Stimulated activated CD8-positive, alpha-beta memory T cell treated with anti-CD3 and anti-CD28 coated beads, Interleukin-15, amount 100 ng/mL, for 24 hours (primary cell): ENCODE measurements around the gene SMARCAL1.
"Not testable (repeated sequence)": the region's sequence is repeated elsewhere in the genome, so short reads cannot be mapped to it uniquely, and the experiment has no call there.

Source experiments
- DNase-seq: peaks from one replicate; pipeline ENCODE4 v3.0.0-alpha.2; 2020; ENCODE audit warnings: low read depth

Gene SMARCAL1

GRCh38 chr2:216412022-216412999 lies at the start of gene SMARCAL1:
SMARCAL1 (plus strand) TSS chr2:216412484; CDS start chr2:216414705, 2,221 bp downstream.
- peak; percentile 91 for DNase-seq

GRCh38 chr2:216362730-216363129 lies 49.6 kb upstream of the SMARCAL1 start:
- no peak for DNase-seq

GRCh38 chr2:216363221-216363620 lies 49.1 kb upstream of the SMARCAL1 start:
- no peak for DNase-seq

GRCh38 chr2:216365518-216365917 lies 46.8 kb upstream of the SMARCAL1 start:
- DNase-seq = no peak

DNA sequence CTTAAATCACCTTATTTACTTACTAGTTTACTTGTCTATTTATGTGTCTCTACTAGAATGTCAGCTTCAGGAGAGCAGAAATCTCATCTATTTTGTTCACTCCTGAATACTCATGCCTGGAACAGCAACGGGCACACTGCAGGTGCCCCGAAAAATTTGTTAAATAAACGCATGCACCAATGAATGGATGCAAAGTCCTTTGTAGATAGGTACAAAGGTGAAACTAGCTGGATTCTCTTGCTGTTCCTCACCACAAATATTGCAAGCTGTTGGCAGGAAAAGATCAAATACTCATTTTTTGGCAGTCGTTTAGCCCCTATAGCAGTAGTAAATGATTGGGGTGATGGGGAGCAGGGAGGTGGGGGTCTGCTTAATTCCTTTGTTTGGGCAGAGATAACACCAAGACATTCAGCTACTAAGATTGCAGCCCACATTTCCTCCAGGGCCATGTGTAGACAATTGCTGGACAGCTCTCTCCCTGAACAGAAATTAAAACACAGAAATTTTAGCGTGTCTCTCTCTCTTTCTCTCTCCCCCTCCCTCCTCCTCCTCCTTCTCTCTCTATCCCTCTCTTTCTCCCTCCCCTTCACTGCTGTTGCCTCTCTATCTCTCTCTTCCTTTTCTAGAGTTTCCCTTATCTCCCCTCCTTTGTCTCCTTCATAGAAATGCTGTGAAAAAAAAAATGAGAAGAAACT lies 45.4 kb upstream of the SMARCAL1 start:
- no peak for DNase-seq

GRCh38 chr2:216369821-216370220 lies 42.5 kb upstream of the SMARCAL1 start:
- no peak for DNase-seq

DNA sequence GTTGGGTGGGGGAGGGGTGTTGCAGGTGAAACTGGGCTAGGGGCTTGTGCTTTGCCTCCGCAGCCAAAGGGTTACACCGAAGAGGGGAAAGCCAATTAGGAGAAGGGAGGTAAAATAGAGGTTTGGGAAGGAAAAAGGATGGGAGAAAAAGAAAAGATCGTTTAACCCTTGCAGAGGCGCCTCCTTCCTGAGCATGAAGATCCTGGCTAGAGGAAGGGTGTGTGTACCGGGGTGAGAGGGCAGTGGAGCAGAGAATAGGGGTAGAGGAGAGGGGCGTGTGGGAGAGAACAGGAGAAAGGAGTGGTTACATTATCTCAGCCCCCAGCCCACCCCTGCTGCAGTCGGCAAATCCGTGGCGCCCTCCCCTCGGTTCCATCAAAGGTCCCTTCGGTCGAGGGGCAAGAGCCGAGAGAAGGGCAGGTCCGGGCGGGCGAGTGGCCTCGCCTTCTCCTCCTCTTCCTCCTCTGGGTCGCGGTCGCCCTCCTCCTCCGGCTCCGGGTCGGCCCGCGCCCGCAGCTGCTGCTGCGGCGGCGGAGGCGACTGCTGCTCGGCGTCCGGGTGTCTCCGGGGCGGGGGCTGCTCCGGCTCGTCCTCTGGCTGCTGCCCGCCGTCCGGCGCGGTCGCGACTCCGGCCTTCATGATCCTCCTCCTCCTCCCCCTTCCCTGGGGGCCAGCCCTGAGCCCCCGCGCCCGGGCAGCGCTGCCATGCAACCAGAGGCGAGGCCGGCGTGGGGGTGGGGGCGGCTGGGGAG lies 41.1 kb upstream of the SMARCAL1 start:
- DNase-seq = no peak

DNA sequence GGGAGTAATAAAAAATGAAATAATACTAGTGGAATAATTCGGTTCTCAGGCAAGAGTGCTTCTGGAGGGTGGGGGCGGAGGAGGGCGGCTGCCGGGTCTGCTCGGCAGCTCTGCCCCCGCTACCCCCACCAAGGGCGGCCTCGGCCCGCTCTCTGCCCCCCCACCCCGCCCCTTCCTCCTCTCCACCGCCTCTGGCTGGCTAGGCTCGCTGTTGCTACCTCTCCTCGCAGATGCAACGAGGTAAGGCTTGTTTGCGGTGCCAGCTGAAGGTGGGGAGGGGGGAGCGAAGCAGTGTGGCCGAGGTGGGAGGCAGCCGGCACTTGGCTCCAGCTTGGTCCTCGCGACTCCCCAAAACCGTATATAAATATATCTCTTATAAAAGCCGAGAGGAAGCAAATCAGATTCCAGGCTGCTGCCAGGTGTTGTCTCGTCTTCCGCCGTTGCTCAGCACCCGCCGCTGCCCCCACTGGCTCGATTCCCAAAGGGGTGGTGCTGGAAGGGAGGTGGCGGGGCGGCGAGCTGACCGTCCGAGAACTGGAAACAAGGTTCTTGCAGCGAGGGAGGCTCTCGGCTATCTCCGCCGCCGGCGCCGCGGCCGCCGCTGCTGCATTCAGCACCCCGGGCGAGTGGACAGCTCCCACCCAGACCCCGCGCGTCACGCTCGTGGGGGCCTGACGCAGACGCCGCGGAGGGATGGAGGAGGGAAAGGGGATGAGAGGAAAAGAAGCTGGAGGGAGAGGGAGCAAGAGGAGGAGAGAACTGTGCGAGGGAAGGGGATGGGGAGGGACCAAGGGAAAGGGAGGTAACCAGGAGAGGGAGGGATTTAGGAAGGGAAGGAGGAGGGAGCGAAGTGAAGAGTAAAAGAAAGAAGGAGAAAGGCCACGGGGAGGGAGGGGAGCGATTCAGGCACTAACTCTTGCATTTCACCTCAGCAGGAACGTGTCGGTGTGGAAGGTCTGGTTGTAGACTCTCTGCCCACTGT lies 40.3 kb upstream of the SMARCAL1 start, which contains the start of gene MARCHF4:
Gene MARCHF4, minus strand, starts transcription at position 763 of the 982 bp plus-strand sequence. CDS start 2,223 bp downstream, outside the sequence.
- peak; percentile 64 for DNase-seq

- no peak for DNase-seq
Measured at GRCh38 chr2:216372761-216373291, 39.5 kb upstream of the SMARCAL1 start.

GRCh38 chr2:216373896-216374295 lies 38.4 kb upstream of the SMARCAL1 start:
- DNase-seq = no peak

- DNase-seq = no peak
Measured at GRCh38 chr2:216375286-216375685, 37.0 kb upstream of the SMARCAL1 start.

GRCh38 chr2:216379977-216380376 lies 32.3 kb upstream of the SMARCAL1 start:
- no peak for DNase-seq

DNA sequence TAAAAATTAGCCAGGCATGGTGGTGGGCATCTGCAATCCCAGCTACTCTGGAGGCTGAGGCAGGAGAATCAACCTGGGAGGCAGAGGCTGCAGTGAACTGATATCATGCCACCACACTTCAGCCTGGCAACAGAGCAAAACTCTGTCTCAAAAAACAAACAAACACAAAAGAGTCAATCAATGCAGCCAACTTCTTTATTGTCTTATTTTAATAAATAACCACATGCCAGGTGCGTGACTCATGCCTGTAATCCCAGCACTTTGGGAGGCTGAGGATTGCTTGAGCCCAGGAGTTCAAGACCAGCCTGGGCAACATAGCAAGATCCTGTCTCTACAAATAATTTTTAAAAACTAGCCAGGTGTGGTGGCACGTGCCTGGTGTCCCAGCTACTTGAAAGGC lies 27.9 kb upstream of the SMARCAL1 start:
- DNase-seq = not testable (repeated sequence)

DNA sequence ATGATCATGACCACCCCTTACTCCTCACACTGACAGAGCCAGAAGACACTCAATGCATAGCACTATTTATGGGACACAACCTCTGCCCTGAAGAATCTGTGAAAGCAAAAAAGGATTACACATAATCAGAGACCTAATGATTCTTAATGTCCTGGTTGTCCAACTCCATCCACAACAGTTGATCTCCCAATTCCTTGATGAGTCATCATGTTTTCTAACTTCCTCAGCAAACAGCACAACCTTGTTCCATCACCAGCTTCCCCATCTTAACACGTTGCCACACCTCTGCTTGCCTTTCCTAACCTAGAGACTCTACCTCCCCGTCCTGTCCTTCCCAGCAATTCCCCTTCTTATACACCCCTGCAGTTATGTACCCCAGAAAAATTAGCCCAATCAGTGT lies 26.8 kb upstream of the SMARCAL1 start:
- no peak for DNase-seq

DNA sequence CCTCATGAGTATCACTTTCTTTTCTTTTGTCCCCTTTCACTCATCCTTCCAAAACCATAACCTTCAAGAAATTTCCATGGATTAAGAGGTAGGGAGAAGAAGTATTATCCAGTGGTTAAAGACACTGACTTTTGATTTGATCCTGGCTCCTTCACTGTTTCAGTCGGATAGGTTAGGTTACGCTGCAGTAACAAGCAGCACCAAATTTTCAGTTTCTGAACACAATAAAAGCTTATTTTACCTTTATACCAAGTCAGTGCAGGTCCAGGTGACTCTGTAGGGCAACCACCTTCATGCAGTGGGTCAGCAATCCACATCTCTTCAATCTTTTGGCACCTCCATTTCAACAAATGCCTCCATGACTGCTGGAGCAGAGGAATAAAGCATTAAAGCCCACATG lies 25.0 kb upstream of the SMARCAL1 start:
- DNase-seq = no peak

DNA sequence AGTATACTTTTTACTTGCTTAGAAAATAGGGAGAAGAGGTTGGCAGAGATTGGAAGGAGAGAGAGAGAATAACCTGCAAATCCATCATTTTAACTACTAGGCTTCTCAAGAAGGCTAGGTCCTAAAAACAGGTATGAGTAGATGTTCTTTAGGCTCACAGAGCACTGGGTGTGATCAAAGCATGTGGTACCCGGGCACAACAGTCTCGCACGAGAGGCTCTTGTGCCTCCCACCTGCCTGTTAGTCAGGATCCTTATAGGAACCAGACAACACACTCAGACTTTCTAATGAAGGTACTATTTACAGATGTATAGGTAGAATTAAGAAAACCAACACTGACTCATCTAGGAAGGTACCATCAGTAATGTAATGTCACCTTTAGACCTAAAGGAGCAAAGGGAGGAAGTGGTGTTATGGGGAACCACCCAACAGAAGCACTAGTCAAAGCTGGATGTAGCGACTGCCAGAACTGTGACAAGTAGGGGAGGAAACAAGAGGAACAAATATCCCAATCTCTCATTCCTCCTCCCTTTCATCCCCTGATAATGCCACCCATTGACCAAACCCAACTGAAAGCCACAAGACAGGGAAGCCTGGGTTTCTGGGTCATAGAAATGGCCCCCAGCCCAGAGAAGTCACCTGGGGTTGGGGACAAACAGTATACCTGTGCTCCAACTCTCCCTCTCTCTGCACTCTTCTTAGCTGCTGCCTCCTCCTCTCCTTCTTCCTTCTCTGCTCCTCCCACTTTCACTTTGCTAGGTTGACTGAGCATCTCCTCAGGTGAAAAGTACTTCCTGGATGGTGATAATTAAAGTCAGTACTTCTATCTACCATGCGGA lies 24.0 kb upstream of the SMARCAL1 start:
- no peak for DNase-seq

- DNase-seq = no peak
Measured at GRCh38 chr2:216389570-216389969, 22.7 kb upstream of the SMARCAL1 start.

GRCh38 chr2:216391401-216391800 lies 20.9 kb upstream of the SMARCAL1 start:
- DNase-seq = no peak

DNA sequence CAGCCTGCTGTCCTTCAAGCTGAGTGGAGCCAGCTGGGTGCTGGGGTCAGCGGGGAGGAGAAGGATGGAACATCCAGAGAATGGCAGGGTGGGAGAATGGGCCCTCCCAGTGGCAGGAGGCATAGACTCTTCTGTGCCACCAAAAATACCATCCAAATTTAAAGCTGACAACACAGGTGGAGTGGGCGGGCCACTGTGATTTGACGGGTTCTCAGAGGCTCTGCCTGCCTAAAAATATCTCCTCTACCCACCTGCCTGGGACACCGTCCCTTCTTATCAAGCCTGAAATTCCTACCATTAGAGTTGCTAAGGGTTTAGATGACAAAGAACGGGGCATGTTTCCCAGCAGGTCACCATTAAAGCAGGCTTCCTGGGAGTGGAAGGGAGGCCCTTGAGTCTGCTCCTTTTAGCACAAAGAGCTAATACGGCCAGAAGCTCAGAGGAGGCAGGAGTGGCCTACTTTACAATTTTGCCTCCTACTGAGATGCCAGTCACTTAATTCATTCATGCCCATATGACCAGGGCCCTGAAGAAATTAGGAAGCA lies 20.2 kb upstream of the SMARCAL1 start:
- no peak for DNase-seq
